ENCODE measurements around the gene PTPRG. TPM values are rescaled to one million over a fixed set of nuclear protein-coding genes. Genes with fewer than 3 reads are reported as not detected.

The PTPRG gene
- total RNA-seq, 4 donors from 2014 or later: 11.0 to 18.5 (median 14.9) TPM

DNA sequence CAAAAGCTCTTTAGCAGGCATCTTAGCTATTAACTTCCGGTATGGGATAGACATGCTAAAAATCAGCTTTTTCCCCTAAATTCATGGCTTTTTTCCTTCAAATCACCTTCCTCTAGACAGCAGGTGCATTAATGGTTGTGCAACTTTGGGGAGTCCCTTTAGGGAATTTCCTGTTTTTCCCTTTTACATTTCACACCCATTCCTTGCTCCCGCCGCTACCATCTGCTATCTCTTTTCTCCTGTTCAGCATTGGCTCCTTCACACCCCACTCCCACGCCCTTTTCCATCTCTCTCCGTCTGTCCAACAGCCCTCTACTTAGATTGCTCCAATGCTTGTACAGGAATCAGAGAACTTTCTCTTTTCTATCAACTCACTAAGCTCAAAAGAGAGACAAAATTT lies 768.6 kb downstream of the PTPRG start:
- H3K9me3 ChIP-seq: no peaks in the 10 kb centered on the region
- no peak overlapping the region for H3K27ac ChIP-seq
- no peak for DNase-seq (ENCODE audit: low spot score in 2 of 2)
- peaks cover 7% of the 10 kb centered on the region for H3K36me3 ChIP-seq
- H3K27me3 ChIP-seq: no peaks in the 10 kb centered on the region
- WGBS: 64% methylated on average over 5 of the region's 5 CpGs
- H3K4me1 ChIP-seq: no peaks in the 10 kb centered on the region
- no peak overlapping the region for H3K4me3 ChIP-seq
- TF ChIP-seq POLR2A (IDR thresholded peaks at IDR 0.05) (no peak), POLR2AphosphoS5 (IDR thresholded peaks at IDR 0.05) (no peak), EP300 (IDR thresholded peaks at IDR 0.05) (no peak), CTCF (IDR thresholded peaks at IDR 0.05) (no peak)

- H3K27ac ChIP-seq: no peak overlapping the region
- no peaks in the 10 kb centered on the region for H3K4me1 ChIP-seq
- no peak overlapping the region for H3K4me3 ChIP-seq
- H3K27me3 ChIP-seq: no peaks in the 10 kb centered on the region
- peaks cover 7% of the 10 kb centered on the region for H3K36me3 ChIP-seq
- TF ChIP-seq POLR2A (IDR thresholded peaks at IDR 0.05) (no peak), CTCF (IDR thresholded peaks at IDR 0.05) (no peak), POLR2AphosphoS5 (IDR thresholded peaks at IDR 0.05) (no peak), EP300 (IDR thresholded peaks at IDR 0.05) (no peak)
- DNase-seq (ENCODE audit: low spot score in 2 of 2): no peak
- 69% methylated on average over 1 of the region's 1 CpG for WGBS
- H3K9me3 ChIP-seq: no peaks in the 10 kb centered on the region
Observed at GRCh38 chr3:62332017-62332416, 770.6 kb downstream of the PTPRG start.

DNA sequence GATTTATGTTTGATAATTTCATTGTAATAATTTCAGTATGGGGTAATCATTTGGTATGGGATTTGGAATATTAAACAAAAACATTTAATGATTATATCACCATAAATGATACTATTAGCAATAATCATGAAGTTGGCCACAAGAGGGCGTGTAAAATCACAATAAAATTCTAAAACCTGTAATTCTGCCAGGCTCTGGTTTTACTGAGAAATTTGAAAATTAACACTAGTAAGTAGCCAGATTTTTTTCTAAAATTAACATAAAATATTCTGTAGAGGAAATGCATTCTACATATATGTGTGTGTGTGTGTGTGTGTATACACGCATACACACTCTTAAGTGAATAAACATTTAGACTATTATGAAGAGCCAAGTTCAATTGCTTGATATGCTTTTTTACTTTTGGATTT lies 771.5 kb downstream of the PTPRG start:
- TF ChIP-seq CTCF (IDR thresholded peaks at IDR 0.05) (peak; percentile 14 to 33), POLR2A (IDR thresholded peaks at IDR 0.05) (no peak), EP300 (IDR thresholded peaks at IDR 0.05) (no peak), POLR2AphosphoS5 (IDR thresholded peaks at IDR 0.05) (no peak)

DNA sequence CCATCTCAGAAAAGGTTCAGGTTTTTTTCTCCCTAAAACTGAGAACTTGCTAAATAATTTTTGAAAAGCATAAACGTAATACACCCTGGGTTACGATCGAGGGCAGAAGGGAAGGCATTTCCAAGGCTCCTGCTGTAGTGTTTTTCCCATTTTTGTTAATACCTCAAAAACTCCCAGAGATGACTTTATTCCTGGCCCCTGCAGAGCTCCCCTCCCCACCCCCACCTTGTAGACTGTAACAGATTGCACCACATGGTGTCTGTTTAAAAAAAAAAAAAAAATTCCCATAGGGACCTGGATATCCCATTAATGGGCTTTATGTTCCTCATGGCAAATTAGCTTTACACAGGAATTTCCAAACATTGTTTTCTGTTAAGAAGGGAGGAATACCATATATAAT lies 773.8 kb downstream of the PTPRG start:
- Histone ChIP-seq H3K27ac (no peak overlapping the region), H3K27me3 (no peaks in the 10 kb centered on the region), H3K9me3 (no peaks in the 10 kb centered on the region), H3K4me1 (no peaks in the 10 kb centered on the region), H3K36me3 (peaks cover 7% of the 10 kb centered on the region), H3K4me3 (no peak overlapping the region)
- no peak for TF ChIP-seq EP300 (IDR thresholded peaks at IDR 0.05)
- no peak for TF ChIP-seq CTCF (IDR thresholded peaks at IDR 0.05)
- no peak for TF ChIP-seq POLR2AphosphoS5 (IDR thresholded peaks at IDR 0.05)
- no peak for TF ChIP-seq POLR2A (IDR thresholded peaks at IDR 0.05)
- 90% methylated on average over 3 of the region's 3 CpGs for WGBS
- no peak for DNase-seq (ENCODE audit: low spot score in 2 of 2)

More for the DNA sequence above, 771.5 kb downstream of the PTPRG start:
- H3K4me1 ChIP-seq: no peaks in the 10 kb centered on the region
- WGBS: 53% methylated on average over 2 of the region's 2 CpGs
- H3K4me3 ChIP-seq: no peak overlapping the region
- peaks cover 7% of the 10 kb centered on the region for H3K36me3 ChIP-seq
- H3K9me3 ChIP-seq: no peaks in the 10 kb centered on the region
- no peak overlapping the region for H3K27ac ChIP-seq
- DNase-seq (ENCODE audit: low spot score in 2 of 2): no peak
- H3K27me3 ChIP-seq: no peaks in the 10 kb centered on the region

DNA sequence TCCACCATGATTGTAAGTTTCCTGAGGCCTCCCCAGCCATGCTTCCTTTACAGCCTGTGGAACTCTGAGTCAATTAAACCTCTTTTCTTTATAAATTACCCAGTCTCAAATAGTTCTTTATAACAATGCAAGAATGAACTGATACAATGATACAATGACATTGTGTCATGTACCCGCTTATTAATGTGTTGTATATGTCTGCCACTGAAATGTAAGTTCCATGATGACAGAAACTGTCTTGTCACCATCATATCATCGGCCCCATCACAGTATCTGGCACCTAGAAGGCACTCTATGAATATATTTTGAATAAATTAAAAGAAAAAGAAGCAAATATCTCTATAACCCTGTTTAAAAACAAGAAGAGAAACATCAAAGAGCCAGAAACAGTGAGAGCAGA lies 782.4 kb downstream of the PTPRG start:
- WGBS: 81% methylated on average over 2 of the region's 2 CpGs
- TF ChIP-seq POLR2A (IDR thresholded peaks at IDR 0.05) (no peak), POLR2AphosphoS5 (IDR thresholded peaks at IDR 0.05) (no peak), EP300 (IDR thresholded peaks at IDR 0.05) (no peak), CTCF (IDR thresholded peaks at IDR 0.05) (no peak)
- Histone ChIP-seq H3K4me1 (no peaks in the 10 kb centered on the region), H3K4me3 (no peak overlapping the region), H3K27ac (no peak overlapping the region), H3K27me3 (no peaks in the 10 kb centered on the region), H3K36me3 (no peaks in the 10 kb centered on the region), H3K9me3 (no peaks in the 10 kb centered on the region)
- DNase-seq (ENCODE audit: low spot score in 2 of 2): no peak

Data from suprapubic skin (tissue), 4 donors.